ENCODE measurements around the gene KIRREL3.

DNA sequence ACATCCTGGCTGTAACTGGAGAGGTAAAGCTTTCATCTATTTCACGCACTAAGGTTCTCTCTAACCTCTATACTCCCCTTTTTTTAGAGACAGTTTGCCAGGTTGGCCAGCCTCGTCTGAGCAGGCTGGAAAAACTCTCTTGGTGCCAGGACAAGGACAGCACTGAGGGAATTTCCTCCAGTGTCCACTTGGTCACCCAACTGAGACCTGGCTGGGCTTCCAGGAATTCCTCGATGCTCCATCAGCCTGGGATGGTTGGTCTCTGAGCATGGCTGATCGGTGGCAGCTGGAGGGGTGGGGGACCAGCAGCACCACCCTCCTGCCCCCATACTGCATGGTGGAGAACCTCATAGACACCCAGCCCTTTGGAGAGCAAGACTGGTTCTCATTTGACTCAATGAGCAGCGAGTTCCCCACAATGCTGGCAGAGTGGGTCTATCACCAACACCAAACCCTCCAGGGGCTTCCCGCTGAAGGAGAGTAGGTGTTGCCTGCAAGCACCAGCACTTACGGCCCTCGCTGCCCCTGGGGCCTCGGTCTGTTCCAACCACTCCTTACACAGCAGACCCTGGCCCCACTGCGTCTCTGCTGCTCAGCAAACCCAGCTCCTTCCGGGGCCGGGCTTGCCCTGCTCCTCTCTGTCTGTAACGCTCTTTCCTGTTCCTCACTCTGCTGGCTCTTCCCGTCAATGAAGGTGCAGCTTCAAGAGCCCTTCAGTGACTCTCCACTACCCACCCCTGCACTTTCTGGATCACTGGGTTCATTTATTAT lies 522.9 kb downstream of the KIRREL3 start:
- no peak for TF ChIP-seq YY1 (IDR thresholded peaks at IDR 0.05; ENCODE audit: insufficient read depth, insufficient read length)
- no peak for TF ChIP-seq ZNF274 (IDR thresholded peaks at IDR 0.05; ENCODE audit: low read depth, low read length)
- TF ChIP-seq SUZ12 (IDR thresholded peaks at IDR 0.05; ENCODE audit: extremely low read depth, insufficient read depth, insufficient read length): no peak

All from NT2/D1 (cell line).